Astrocyte (in vitro differentiated cells and primary cell): ENCODE results near the gene GRB10. TPM values are rescaled to one million over a fixed set of nuclear protein-coding genes. Genes with fewer than 3 reads are reported as not detected.
A peak's percentile ranks its signal among the peaks of the same experiment; 100 is the strongest.

ENCODE experiments used
- DNase-seq: peaks from one replicate; pipeline ENCODE4 v3.0.0-alpha.2; 2010; ENCODE audit warnings: low read depth
- FAIRE-seq: peaks from 2 replicates; lab custom pipeline; 2011; peaks lifted over from hg19 to GRCh38; lab: Jason Lieb, UNC
- H2AFZ ChIP-seq: 2 replicates; pipeline ENCODE4 v1.6.0; 2012; ENCODE audit warnings: low read depth, low read length, inconsistent platforms
- H3K27ac ChIP-seq: 2 replicates; pipeline ENCODE4 v1.5.1; 2011; ENCODE audit warnings: low read depth, low read length, inconsistent platforms
- H3K27me3 ChIP-seq: 2 replicates; pipeline ENCODE4 v1.6.0; 2011; ENCODE audit warnings: low read length, inconsistent platforms; ENCODE audit not compliant: insufficient read depth
- H3K36me3 ChIP-seq: 2 replicates; pipeline ENCODE4 v1.5.1; 2011; ENCODE audit warnings: low read length, inconsistent platforms; ENCODE audit not compliant: insufficient read depth
- H3K4me1 ChIP-seq: 2 replicates; pipeline ENCODE4 v1.5.1; 2011; ENCODE audit warnings: low read length, inconsistent platforms; ENCODE audit not compliant: insufficient read depth
- H3K4me2 ChIP-seq: 2 replicates; pipeline ENCODE4 v1.6.0; 2012; ENCODE audit warnings: low read length, inconsistent platforms
- H3K4me3 ChIP-seq: 2 replicates; pipeline ENCODE4 v1.5.1; 2011; ENCODE audit warnings: low read depth, mild to moderate bottlenecking, low read length, inconsistent platforms; ENCODE audit not compliant: insufficient read depth
- H3K79me2 ChIP-seq: 2 replicates; pipeline ENCODE4 v1.6.0; 2012; ENCODE audit warnings: mild to moderate bottlenecking, low read length, inconsistent platforms; ENCODE audit not compliant: insufficient read depth
- H3K9ac ChIP-seq: 2 replicates; pipeline ENCODE4 v1.6.0; 2012; ENCODE audit warnings: mild to moderate bottlenecking, low read length, inconsistent platforms
- H3K9me3 ChIP-seq: 2 replicates; pipeline ENCODE4 v1.5.1; 2012; ENCODE audit warnings: low read depth, mild to moderate bottlenecking, low read length, inconsistent platforms; ENCODE audit not compliant: insufficient read depth
- H4K20me1 ChIP-seq: 2 replicates; pipeline ENCODE4 v1.6.0; 2012; ENCODE audit warnings: low read length, inconsistent platforms; ENCODE audit not compliant: insufficient read depth
- H3K27ac Mint-ChIP-seq: one replicate; pipeline ENCODE4 v1.8.0; 2021; ENCODE audit warnings: mild to moderate bottlenecking, mixed read lengths; ENCODE audit not compliant: unreplicated experiment
- H3K27me3 Mint-ChIP-seq: one replicate; pipeline ENCODE4 v1.8.0; 2021; ENCODE audit warnings: low read depth, mixed read lengths; ENCODE audit not compliant: unreplicated experiment
- H3K36me3 Mint-ChIP-seq: one replicate; pipeline ENCODE4 v1.8.0; 2021; ENCODE audit warnings: low read depth, mixed read lengths; ENCODE audit not compliant: unreplicated experiment
- H3K4me1 Mint-ChIP-seq: one replicate; pipeline ENCODE4 v1.8.0; 2021; ENCODE audit warnings: low read depth, mixed read lengths; ENCODE audit not compliant: unreplicated experiment
- H3K4me3 Mint-ChIP-seq: one replicate; pipeline ENCODE4 v1.8.0; 2021; ENCODE audit warnings: mild to moderate bottlenecking, moderate library complexity, mixed read lengths; ENCODE audit not compliant: unreplicated experiment
- H3K9me3 Mint-ChIP-seq: one replicate; pipeline ENCODE4 v1.8.0; 2021; ENCODE audit warnings: mild to moderate bottlenecking, mixed read lengths; ENCODE audit not compliant: unreplicated experiment
- CTCF ChIP-seq: IDR thresholded peaks from 2 replicates; pipeline ENCODE4 v1.5.1; 2011; ENCODE audit warnings: low read depth, mild to moderate bottlenecking, inconsistent platforms, low read length, moderate library complexity; ENCODE audit not compliant: insufficient read depth
- EZH2 ChIP-seq: IDR thresholded peaks from 2 replicates; pipeline ENCODE4 v1.6.1; 2012; ENCODE audit warnings: mild to moderate bottlenecking, low read length, inconsistent platforms; ENCODE audit not compliant: insufficient read depth
- total RNA-seq: library from RNA; stranded (reverse); gene quantifications from 2 replicates; pipeline ENCODE4 v1.2.1, GENCODE V29; 2021

The GRB10 gene
- total RNA-seq, 1 donor from 2014 or later, result 81.9 TPM

- Histone ChIP-seq H3K4me1 (no peaks in the 10 kb centered on the region), H3K9me3 (no peaks in the 10 kb centered on the region), H3K4me2 (no peak overlapping the region), H3K9ac (no peak overlapping the region), H3K79me2 (peaks cover 100% of the 10 kb centered on the region), H3K27me3 (no peaks in the 10 kb centered on the region), H3K4me3 (no peak overlapping the region), H3K36me3 (peaks cover 5% of the 10 kb centered on the region), H3K27ac (no peak overlapping the region), H2AFZ (no peak overlapping the region), H4K20me1 (peaks cover 87% of the 10 kb centered on the region)
- H3K4me3 Mint-ChIP-seq, result no peak overlapping the region
- H3K27me3 Mint-ChIP-seq, result no peaks in the 10 kb centered on the region
- H3K9me3 Mint-ChIP-seq, result peaks cover 2% of the 10 kb centered on the region
- DNase-seq (no peak), FAIRE-seq (no peak)
- TF ChIP-seq CTCF (no peak), EZH2 (no peak)
- H3K36me3 Mint-ChIP-seq, result peaks cover 17% of the 10 kb centered on the region
- peaks cover 17% of the 10 kb centered on the region for H3K4me1 Mint-ChIP-seq
- no peak overlapping the region for H3K27ac Mint-ChIP-seq
These were observed 39.7 kb downstream of the GRB10 start for GRCh38 chr7:50743016-50743415.

- Histone ChIP-seq H3K27ac (no peak overlapping the region), H3K9ac (no peak overlapping the region), H3K4me2 (no peak overlapping the region), H2AFZ (no peak overlapping the region), H3K4me1 (no peaks in the 10 kb centered on the region), H3K79me2 (peaks cover 98% of the 10 kb centered on the region), H3K4me3 (no peak overlapping the region), H3K9me3 (no peaks in the 10 kb centered on the region), H4K20me1 (peaks cover 86% of the 10 kb centered on the region), H3K36me3 (peaks cover 5% of the 10 kb centered on the region), H3K27me3 (no peaks in the 10 kb centered on the region)
- H3K27me3 Mint-ChIP-seq, result no peaks in the 10 kb centered on the region
- DNase-seq (no peak), FAIRE-seq (no peak)
- TF ChIP-seq CTCF (no peak), EZH2 (no peak)
- peaks cover 16% of the 10 kb centered on the region for H3K36me3 Mint-ChIP-seq
- H3K4me1 Mint-ChIP-seq, result peaks cover 17% of the 10 kb centered on the region
- peaks cover 2% of the 10 kb centered on the region for H3K9me3 Mint-ChIP-seq
- no peak overlapping the region for H3K4me3 Mint-ChIP-seq
- H3K27ac Mint-ChIP-seq, result no peak overlapping the region
These were observed 40.3 kb downstream of the GRB10 start for GRCh38 chr7:50742401-50742800.

- Histone ChIP-seq H3K27me3 (no peaks in the 10 kb centered on the region), H3K4me2 (no peak overlapping the region), H3K27ac (no peak overlapping the region), H3K79me2 (peaks cover 98% of the 10 kb centered on the region), H3K4me3 (no peak overlapping the region), H3K9me3 (no peaks in the 10 kb centered on the region), H4K20me1 (peaks cover 79% of the 10 kb centered on the region), H3K4me1 (no peaks in the 10 kb centered on the region), H3K36me3 (peaks cover 5% of the 10 kb centered on the region), H3K9ac (no peak overlapping the region), H2AFZ (no peak overlapping the region)
- no peak overlapping the region for H3K4me3 Mint-ChIP-seq
- peaks cover 9% of the 10 kb centered on the region for H3K36me3 Mint-ChIP-seq
- peaks cover 25% of the 10 kb centered on the region for H3K4me1 Mint-ChIP-seq
- H3K27me3 Mint-ChIP-seq, result no peaks in the 10 kb centered on the region
- DNase-seq (no peak), FAIRE-seq (no peak)
- peak overlapping the region; percentile 79 for H3K27ac Mint-ChIP-seq
- TF ChIP-seq CTCF (no peak), EZH2 (no peak)
- peaks cover 2% of the 10 kb centered on the region for H3K9me3 Mint-ChIP-seq
These were observed 42.8 kb downstream of the GRB10 start for GRCh38 chr7:50739744-50740435.
